IPS DF 4.7 (cell line): ENCODE measurements around the gene SORCS2.

Experiments
- DNase-seq: peaks from one replicate; pipeline ENCODE4 v3.0.0-alpha.2; 2013; ENCODE audit warnings: low spot score; ENCODE audit errors: extremely low read depth

Gene SORCS2

DNA sequence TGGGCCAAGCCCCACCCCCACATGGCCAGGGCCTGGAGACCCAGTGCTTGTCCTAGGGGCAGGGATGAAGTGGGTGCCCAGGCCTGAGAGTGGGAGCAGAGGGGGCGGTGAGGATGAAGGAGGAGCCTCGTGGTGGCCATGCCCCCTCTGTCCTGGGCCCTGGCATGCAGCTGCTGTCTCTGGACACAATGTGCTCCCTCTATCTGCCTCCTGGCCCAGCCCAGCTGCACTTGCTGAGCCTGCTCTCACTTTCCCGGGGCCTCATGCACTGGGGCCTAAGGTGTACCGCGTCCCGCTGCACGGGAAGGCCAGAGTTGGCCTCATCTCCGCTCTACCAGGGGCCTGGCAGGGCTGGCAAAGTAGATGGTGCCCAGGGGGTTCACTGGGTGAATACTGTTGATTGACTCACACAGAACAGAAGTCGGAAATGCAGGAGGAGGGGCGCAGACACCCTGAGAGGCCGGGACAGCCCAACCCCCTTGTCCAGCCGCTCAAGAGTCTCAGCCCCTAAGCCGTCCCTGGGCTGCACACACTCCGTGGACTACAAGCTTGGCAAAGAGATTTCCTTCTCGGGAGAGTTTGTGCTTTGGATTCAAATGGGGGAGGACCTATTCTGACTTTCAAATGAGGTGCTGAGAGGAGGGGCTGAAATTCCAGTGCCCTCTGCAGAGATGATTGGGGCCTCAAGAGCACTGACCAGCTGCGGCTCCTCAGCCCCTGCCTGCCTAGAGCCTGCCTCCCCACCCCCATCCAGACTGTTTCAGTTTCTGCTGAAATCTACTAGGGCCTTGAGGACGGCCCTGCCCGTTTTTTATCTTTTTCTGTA is 130.0 kb downstream of the SORCS2 start:
- DNase-seq = no peak

GRCh38 chr4:7323461-7323871 is 131.1 kb downstream of the SORCS2 start:
- no peak for DNase-seq

- DNase-seq = no peak
These were observed 131.7 kb downstream of the SORCS2 start for GRCh38 chr4:7323872-7324650.

DNA sequence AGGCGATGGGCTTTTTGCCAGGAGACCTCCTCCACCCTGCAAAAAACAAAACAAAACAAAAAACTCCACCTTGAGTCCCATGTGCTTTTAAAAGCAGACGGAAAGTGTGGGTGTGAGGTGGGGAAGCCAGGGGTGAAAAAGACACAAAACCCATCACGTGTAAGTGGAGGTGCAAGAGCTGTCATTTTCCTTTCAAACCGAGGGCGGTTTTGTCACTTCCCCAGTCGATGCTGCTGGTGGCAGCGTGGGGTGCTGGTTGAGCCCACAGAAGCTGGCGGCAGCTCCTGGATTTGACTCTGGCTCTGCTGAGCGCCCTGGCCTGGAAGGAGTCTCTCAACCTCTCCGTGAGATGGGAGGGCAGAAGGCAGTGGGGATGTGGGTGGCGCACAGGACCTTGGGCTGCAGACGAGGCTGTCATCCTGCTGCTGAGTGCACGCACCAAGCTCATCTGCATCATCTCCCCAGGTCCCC is 132.3 kb downstream of the SORCS2 start:
- DNase-seq = no peak

DNA sequence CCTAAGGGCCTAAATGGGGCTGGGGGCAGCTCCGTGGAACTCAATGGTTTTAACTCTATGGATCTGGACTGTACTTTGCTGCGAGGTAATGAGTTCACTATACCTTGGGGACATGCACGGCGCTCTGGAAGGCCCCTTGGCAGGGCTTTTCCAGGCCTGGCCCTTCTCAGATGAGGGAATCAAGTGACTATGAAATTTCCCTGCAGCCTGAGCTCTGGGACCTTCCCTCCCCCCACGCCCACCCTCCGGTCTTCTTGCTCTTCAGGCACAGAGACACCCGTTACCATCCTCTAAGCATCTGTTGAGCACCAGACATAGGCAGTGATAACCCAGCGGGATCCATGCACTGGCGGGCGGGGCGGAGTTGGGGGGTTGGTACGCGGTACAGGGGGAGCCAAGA is 133.2 kb downstream of the SORCS2 start:
- no peak for DNase-seq

- DNase-seq = no peak
These were observed 134.0 kb downstream of the SORCS2 start for GRCh38 chr4:7326306-7326692.

GRCh38 chr4:7326693-7327340 is 134.5 kb downstream of the SORCS2 start:
- DNase-seq = no peak

DNA sequence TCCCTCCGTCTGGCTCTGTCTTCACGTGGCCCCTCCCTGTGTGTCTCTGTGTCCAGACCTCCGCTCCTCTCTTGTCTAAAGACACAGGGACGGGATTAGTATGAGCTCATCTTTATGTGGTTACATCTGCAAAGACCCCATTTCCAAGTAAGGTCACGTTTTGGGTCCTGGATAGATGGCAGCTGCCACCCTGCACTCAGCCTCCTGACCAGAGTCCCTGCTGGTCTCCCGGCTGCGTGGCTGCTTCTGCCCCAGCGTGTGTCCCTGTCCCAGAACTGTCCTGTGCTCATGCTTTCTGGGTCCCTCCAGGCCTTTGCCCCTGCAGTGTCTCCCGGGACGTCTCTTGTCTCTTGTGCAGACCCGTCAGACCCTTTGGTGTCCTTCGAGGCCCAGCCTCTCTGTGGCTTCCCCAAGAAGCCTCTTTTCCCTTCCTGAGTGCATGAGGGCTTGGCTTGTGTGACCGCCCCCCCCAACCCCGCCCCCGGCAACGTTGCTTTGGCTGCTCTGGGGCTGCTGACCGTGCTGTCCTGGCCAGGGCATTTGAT is 135.1 kb downstream of the SORCS2 start:
- DNase-seq = no peak

- DNase-seq = no peak
These were observed 136.0 kb downstream of the SORCS2 start for GRCh38 chr4:7328162-7328912.

DNA sequence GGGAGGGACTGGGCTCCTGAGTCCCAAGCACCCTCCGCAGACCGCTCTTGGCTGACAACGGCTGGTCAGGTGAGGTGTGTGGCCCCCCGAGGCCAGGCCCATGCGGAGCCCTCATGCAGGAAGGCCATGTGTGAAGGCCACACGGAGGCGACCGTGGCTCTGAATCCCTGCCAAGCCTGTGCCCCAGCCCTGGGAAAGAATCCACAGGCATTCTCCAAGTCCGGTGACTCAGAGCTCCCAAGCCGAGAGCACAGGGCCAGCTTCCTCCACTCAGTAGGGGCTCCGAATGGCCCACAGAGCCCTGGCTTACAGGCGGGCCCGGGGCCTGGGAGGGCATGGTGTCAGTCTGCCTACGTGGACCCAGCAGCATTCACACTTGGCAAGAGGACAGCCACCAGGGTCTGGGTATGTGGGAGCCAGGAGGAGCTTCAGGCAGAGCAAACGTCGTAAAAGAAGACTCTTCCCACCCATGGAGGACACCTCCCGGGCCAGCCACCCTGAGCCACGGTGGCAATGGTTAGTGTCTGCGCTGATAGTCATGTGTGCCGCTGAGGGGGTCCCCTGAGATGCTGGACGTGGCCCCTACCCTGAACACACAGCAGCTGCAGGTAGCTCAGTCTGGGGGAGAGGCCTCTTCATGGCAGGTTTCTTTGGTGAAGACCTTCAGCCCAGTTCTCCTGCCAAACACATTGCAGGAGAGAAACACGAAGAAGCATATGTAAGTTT is 136.7 kb downstream of the SORCS2 start:
- no peak for DNase-seq

- DNase-seq = no peak
These were observed 137.8 kb downstream of the SORCS2 start for GRCh38 chr4:7330031-7330596.

GRCh38 chr4:7330811-7331681 is 138.7 kb downstream of the SORCS2 start:
- DNase-seq = no peak

DNA sequence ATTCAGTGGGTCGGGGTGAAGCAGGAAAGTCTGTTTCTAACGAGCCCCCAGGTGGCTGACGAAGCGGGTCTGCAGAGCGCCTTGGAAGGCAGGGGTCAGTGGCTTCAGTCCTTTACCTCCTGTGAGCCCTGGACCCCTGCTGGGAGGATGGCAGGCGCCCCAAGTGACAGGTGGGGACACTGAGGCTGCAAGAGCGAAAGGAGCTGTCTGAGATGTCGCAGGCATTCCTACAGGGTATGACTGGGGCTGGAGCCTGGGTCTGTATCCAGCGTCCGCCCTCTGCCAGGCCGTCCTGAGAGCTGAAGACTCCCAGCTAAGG is 139.3 kb downstream of the SORCS2 start:
- no peak for DNase-seq

GRCh38 chr4:7332216-7333023 is 140.1 kb downstream of the SORCS2 start:
- DNase-seq = no peak

DNA sequence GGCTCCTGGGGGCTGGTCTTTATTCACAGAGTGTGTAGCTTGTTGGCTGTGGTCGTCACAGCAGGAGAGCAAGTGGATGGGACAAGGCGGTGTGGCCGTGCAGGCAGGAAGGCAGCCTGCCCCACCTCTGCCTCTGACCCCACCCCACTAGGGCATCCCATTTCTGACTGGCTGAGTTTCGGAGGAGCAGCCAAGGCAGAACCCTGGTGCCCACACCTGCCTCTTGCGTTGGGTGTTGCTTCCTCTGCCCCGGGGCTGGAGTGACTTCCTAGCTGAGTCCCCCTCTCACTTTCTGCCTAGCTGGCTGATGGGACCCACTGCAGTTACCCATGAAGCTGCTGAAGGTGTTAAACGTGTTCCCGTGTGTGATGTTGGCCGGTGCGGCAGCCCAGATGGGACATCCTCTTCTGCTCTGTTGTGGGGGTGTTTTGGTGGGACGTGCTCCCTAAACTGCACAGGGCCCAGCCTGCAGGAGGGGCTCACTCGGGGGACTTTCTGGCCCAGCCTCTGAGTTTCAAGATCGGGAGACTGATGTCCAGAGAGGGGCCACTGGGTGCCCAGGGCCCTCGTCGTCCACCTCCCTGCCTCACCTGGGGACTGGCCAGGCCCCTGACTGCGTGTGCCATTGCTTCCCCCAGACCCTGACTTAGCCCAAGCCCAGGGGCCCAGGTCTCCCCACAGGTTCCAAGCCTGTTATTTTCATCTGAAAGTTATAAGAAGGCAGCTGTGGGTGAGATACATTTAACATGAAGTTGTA is 140.9 kb downstream of the SORCS2 start:
- DNase-seq = no peak

DNA sequence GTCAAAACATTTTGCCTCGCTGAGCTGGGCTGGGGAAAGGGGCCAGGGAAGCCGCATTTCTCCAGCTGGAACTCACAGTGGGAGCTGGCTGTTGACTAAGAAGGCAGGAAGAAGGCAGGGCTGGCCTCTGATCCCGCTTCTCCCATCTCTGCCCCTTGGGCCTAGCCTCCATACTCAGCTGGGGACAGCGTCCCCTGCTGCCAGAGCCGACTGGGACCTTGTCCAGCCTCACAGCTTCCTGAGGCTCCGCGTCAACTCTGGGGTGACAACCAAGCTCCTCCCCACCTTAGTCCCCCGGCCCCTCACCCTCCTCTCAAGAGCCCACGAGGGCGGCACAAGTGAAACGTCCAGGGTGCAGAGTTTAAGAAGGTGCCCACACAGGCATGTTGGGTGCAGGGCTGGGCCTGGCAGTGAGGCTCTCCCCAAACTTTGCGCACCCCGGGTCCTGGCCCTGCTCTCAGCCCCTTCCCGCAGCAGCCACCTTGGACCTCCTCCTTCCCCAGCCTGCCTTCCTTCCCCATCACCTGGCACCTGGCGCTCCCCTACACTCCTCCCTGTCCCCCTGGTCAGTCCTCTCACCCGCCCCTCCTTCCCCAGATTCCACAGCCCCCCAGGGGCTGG is 141.6 kb downstream of the SORCS2 start:
- no peak for DNase-seq
